Left ventricle myocardium inferior (tissue), 1 donor: ENCODE measurements around the gene STK33. TPM values are rescaled to one million over a fixed set of nuclear protein-coding genes. Genes with fewer than 3 reads are reported as not detected.

Experiments
- DNase-seq: peaks from one replicate; pipeline ENCODE4 v3.0.0-alpha.2; 2020
- H3K27ac ChIP-seq: fragments of 200-600 bp; replicated peaks from 2 replicates; pipeline ENCODE4 v1.8.0; 2021
- H3K27me3 ChIP-seq: fragments of 200-600 bp; 2 replicates; pipeline ENCODE4 v1.8.0; 2021; ENCODE audit warnings: low read depth
- H3K36me3 ChIP-seq: fragments of 200-600 bp; 2 replicates; pipeline ENCODE4 v1.8.0; 2021
- H3K4me1 ChIP-seq: fragments of 200-600 bp; 2 replicates; pipeline ENCODE4 v1.8.0; 2021
- H3K4me3 ChIP-seq: fragments of 200-600 bp; 2 replicates; pipeline ENCODE4 v1.8.0; 2021; ENCODE audit warnings: mild to moderate bottlenecking, moderate library complexity
- H3K9me3 ChIP-seq: fragments of 200-600 bp; replicated peaks from 2 replicates; pipeline ENCODE4 v1.8.0; 2021
- CTCF ChIP-seq: fragments of 200-600 bp; IDR thresholded peaks from 2 replicates; pipeline ENCODE4 v1.8.0; 2021; ENCODE audit warnings: antibody characterized with exemption, mild to moderate bottlenecking, borderline replicate concordance
- intact Hi-C: fragments of 100-400 bp; cut with micrococcal nuclease; formaldehyde crosslinking; loops from one replicate; pipeline ENCODE4 v1.11.0; 2022
- total RNA-seq: library from RNA; stranded (reverse); fragmentation: NEBNext Ultra II Directional; extraction: Animal tissue kit (Norgen Biotek cat#: 25700); gene quantifications from one replicate; pipeline ENCODE4 v1.2.1, GENCODE V29; 2021
- donor health status: DM: no; HTN: yes; CAD: no; lungs with severe emphysema.

The STK33 gene
- total RNA-seq, 1 donor from 2014 or later: 25.8 TPM

- DNase-seq: no peak
- intact Hi-C loops: no loop called here
- no peaks in the 10 kb centered on the region for H3K9me3 ChIP-seq
- no peak overlapping the region for H3K4me3 ChIP-seq
- no peak overlapping the region for H3K27ac ChIP-seq
- peaks cover 14% of the 10 kb centered on the region for H3K4me1 ChIP-seq
- no peaks in the 10 kb centered on the region for H3K27me3 ChIP-seq
- TF ChIP-seq CTCF: no peak
- H3K36me3 ChIP-seq: no peaks in the 10 kb centered on the region
These were observed 66.1 kb downstream of the STK33 start for GRCh38 chr11:8527939-8528338.

- no peaks in the 10 kb centered on the region for H3K4me1 ChIP-seq
- intact Hi-C loops: no loop called here
- H3K4me3 ChIP-seq: no peak overlapping the region
- H3K27ac ChIP-seq: no peak overlapping the region
- H3K9me3 ChIP-seq: peaks cover 6% of the 10 kb centered on the region
- H3K36me3 ChIP-seq: no peaks in the 10 kb centered on the region
- TF ChIP-seq CTCF: no peak
- no peak for DNase-seq
- no peaks in the 10 kb centered on the region for H3K27me3 ChIP-seq
These were observed 70.6 kb downstream of the STK33 start for GRCh38 chr11:8523396-8523795.

- no peak for DNase-seq
- Histone ChIP-seq H3K36me3 (no peaks in the 10 kb centered on the region), H3K4me1 (no peaks in the 10 kb centered on the region), H3K27me3 (no peaks in the 10 kb centered on the region), H3K27ac (no peak overlapping the region), H3K9me3 (peaks cover 12% of the 10 kb centered on the region), H3K4me3 (no peak overlapping the region)
- TF ChIP-seq CTCF: no peak
- intact Hi-C loops: no loop called here
These were observed 81.5 kb downstream of the STK33 start for GRCh38 chr11:8512547-8512946.

- peak overlapping the region; percentile 40 for H3K27ac ChIP-seq
- no peaks in the 10 kb centered on the region for H3K36me3 ChIP-seq
- intact Hi-C loops: no loop called here
- DNase-seq: no peak
- no peak overlapping the region for H3K4me3 ChIP-seq
- no peaks in the 10 kb centered on the region for H3K27me3 ChIP-seq
- H3K9me3 ChIP-seq: peaks cover 7% of the 10 kb centered on the region
- H3K4me1 ChIP-seq: peaks cover 9% of the 10 kb centered on the region
- TF ChIP-seq CTCF: no peak
These were observed 90.1 kb downstream of the STK33 start for GRCh38 chr11:8503910-8504364.

GRCh38 chr11:8501836-8502235, 92.2 kb downstream of the STK33 start:
- peaks cover 24% of the 10 kb centered on the region for H3K9me3 ChIP-seq
- H3K4me3 ChIP-seq: no peak overlapping the region
- H3K27me3 ChIP-seq: no peaks in the 10 kb centered on the region
- TF ChIP-seq CTCF: no peak
- H3K4me1 ChIP-seq: peaks cover 9% of the 10 kb centered on the region
- DNase-seq: no peak
- H3K27ac ChIP-seq: no peak overlapping the region
- intact Hi-C loops: no loop called here
- H3K36me3 ChIP-seq: no peaks in the 10 kb centered on the region

GRCh38 chr11:8488395-8488794, 105.6 kb downstream of the STK33 start:
- no peak for TF ChIP-seq CTCF
- peaks cover 8% of the 10 kb centered on the region for H3K4me1 ChIP-seq
- H3K27ac ChIP-seq: no peak overlapping the region
- no peaks in the 10 kb centered on the region for H3K27me3 ChIP-seq
- DNase-seq: no peak
- no peak overlapping the region for H3K4me3 ChIP-seq
- H3K9me3 ChIP-seq: peaks cover 14% of the 10 kb centered on the region
- H3K36me3 ChIP-seq: no peaks in the 10 kb centered on the region
- intact Hi-C loops: no loop called here
